ENCODE data around the gene CIRBP.
A peak's percentile ranks its signal among the peaks of the same experiment; 100 is the strongest.

The CIRBP gene

DNA sequence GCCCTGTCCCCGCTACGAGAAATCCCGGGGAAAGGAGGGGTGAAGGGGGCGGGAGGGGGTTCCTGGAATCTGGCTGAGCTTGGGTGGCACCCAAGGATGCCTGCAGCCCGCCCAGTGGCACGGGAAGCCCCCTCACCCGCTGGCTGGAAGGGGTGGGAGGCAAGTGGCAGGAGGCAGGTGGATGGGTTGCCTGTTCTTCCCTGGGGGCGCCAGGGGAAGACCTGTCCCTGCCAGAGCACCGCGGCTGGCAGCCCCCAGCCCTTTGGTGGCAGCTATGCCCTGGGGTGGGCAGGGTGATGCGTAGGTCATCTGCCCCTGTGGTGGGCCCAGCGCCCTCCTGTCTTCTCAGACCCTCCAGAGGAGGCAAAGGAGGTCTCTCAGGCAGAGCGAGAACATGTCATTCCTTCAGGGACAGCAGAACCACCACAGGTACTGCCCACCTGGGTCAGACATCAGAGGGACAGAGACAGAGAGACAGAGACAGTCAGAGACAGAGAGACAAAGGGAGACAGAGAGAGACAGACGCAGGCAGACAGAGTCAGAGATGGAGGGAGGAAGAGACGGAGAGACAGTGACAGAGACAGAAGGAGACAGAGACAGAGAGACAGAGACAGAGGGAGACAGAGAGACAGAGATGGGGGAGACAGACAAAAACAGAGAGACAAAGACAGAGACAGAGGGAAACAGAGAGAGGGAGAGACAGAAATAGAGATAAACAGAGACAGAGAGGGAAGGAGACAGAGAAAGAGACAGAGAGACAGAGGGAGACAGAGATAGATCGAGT, 53.3 kb downstream of the CIRBP start:
- Mint-ChIP-seq H3K36me3 (peaks cover 0 to 1% of the 10 kb centered on the region in 2 donors), H3K27ac (peak overlapping the region; percentile 59), H3K4me3 (no peak overlapping the region), H3K9me3 (no peaks in the 10 kb centered on the region), H3K4me1 (peaks cover 4 to 14% of the 10 kb centered on the region in 2 donors), H3K27me3 (peaks cover 41 to 54% of the 10 kb centered on the region in 2 donors)
- no peak for ATAC-seq (replicated peaks)
- DNase-seq: no peak

DNA sequence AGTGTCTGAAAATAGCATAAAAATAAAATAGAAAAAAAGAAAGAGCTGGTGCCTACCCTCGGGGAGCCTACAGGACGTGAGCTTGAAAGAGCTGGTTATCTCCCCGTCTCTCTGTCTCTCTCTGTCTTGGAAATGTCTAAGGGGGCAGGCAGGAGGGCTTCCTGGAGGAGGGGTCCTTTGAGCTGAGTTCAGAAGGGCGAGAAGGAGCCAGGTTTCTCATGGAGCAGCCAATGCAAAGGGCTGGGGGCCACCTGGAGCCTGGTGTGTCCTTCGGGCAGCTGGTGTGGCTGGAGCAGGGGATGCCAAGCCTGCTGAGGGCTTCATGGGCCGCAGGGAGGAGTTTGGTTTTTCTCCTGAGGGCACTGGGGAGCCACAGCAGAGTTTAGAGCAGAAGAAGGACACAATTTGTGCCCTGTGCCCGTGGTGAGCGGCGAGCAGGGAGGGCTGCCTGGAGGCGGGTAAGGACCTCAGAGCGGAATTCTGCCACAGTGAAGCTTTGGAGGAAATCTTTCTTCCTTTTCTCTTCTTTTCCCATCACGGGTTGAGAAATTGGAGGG, 55.2 kb downstream of the CIRBP start:
- no peak for DNase-seq
- no peak for ATAC-seq (replicated peaks)
- H3K9me3 Mint-ChIP-seq: no peaks in the 10 kb centered on the region

More for the DNA sequence above, 55.2 kb downstream of the CIRBP start:
- Mint-ChIP-seq H3K27me3 (peaks cover 33 to 50% of the 10 kb centered on the region in 2 donors), H3K36me3 (peaks cover 0 to 1% of the 10 kb centered on the region in 2 donors), H3K27ac (no peak overlapping the region), H3K4me1 (peaks cover 4 to 14% of the 10 kb centered on the region in 2 donors), H3K4me3 (peak overlapping the region; percentile 25 to 56)

All from stimulated activated naive B cell treated with anti-CD40 and anti-IgM and Interleukin-4, amounts not matched to agents 10 μg/mL and 1 μg/mL and 100 μg/mL, for 72 hours (primary cell).